Gastroesophageal sphincter (tissue), 3 donors: ENCODE measurements around the gene PABPC5.
A peak's percentile ranks its signal among the peaks of the same experiment; 100 is the strongest.

Experiments
- POLR2A ChIP-seq, 2 donors: fragments of 450-650 bp; IDR thresholded peaks; one replicate each; pipeline ENCODE4 v1.6.1; 2017; ENCODE audit warnings: antibody characterized with exemption in 2 of 2, mild to moderate bottlenecking in 2 of 2, moderate library complexity in 1 of 2
- POLR2AphosphoS5 ChIP-seq: sonication (generic); formaldehyde crosslinking; IDR thresholded peaks from one replicate; pipeline ENCODE4 v1.6.1; 2017; ENCODE audit warnings: antibody characterized with exemption
- TF ChIP-seq, protein P1 (sequence below), 4 experiments: fragments of 200-600 bp in 2 of 4; fragments of 450-650 bp in 2 of 4; sonication (generic) in 1 of 4; IDR thresholded peaks; one replicate each; pipeline ENCODE4 v1.5.1; 2017 to 2019; ENCODE audit warnings: antibody characterized with exemption in 4 of 4, mild to moderate bottlenecking in 2 of 4, moderate library complexity in 2 of 4

DNA sequence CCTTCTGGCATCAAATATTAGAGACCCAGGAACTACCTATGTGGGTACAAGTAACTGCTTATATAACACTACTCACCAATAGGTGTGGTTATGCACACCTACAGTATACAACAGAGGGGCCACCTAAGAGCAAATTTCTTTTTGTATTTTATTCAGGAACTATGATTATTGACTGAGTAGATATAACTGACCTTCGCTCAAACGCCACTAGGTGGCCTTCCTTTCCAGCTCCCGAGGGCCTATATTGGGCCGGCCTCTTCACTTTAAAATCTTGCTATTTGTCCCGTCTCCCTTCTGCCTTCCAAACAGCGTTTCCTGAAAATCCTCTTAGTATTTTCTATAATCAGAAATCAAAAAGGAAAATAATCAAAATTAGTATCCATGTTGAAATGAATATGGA, 19.9 kb upstream of the PABPC5 start:
- TF ChIP-seq, protein P1, sequence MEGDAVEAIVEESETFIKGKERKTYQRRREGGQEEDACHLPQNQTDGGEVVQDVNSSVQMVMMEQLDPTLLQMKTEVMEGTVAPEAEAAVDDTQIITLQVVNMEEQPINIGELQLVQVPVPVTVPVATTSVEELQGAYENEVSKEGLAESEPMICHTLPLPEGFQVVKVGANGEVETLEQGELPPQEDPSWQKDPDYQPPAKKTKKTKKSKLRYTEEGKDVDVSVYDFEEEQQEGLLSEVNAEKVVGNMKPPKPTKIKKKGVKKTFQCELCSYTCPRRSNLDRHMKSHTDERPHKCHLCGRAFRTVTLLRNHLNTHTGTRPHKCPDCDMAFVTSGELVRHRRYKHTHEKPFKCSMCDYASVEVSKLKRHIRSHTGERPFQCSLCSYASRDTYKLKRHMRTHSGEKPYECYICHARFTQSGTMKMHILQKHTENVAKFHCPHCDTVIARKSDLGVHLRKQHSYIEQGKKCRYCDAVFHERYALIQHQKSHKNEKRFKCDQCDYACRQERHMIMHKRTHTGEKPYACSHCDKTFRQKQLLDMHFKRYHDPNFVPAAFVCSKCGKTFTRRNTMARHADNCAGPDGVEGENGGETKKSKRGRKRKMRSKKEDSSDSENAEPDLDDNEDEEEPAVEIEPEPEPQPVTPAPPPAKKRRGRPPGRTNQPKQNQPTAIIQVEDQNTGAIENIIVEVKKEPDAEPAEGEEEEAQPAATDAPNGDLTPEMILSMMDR (IDR thresholded peaks at IDR 0.05) = peak in 2 of 4 experiments; percentile 16 to 57
- TF ChIP-seq POLR2A (IDR thresholded peaks at IDR 0.05) = no peak
- no peak for TF ChIP-seq POLR2AphosphoS5
